Measurements from ENCODE around the gene ZNF804A. TPM values are rescaled to one million over a fixed set of nuclear protein-coding genes. Genes with fewer than 3 reads are reported as not detected.
"Not testable (repeated sequence)": the region's sequence is repeated elsewhere in the genome, so short reads cannot be mapped to it uniquely, and the experiment has no call there.

Gene ZNF804A
- polyA plus RNA-seq, 1 donor, result 2.1 TPM

DNA sequence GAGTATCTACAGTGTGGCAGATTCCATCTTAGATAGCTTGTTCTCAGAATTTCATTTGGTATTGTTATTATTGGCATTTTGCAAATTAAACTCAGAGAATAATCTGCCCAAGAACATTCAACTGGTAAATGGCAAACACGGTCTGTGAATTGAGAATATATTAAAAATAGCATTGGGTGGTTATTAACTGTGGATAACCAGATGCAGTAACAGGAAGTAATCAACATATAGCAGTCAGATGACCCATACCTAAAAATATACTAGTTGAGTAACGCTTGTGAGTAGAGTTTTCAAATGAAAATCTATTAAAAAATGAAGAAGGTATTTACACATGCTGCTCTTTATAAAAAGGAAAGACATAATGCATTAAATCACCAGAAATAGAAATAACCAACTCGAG lies 129.5 kb downstream of the ZNF804A start:
- no peak for DNase-seq

- no peak for DNase-seq
Measured at GRCh38 chr2:184728411-184728810, 130.1 kb downstream of the ZNF804A start.

- DNase-seq, result no peak
Measured at GRCh38 chr2:184729581-184729980, 131.3 kb downstream of the ZNF804A start.

DNA sequence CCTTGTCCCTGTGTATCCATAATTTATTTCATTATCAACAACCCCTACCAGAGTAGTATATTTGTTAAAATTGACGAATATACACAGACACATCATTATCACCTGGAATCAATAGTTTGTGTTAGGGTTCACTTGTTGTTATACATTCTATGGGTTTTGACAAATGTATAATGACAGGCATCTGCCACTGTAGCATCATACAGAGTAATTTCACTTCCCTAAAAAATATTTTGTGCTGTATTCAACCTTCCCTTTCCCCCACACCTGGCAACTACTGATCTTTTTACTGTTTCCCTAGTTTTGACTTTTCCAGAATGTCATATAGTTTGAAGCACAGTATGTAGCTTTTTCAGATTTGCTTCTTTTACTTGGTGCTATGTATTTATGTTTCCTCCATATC lies 132.0 kb downstream of the ZNF804A start:
- no peak for DNase-seq

- DNase-seq, result no peak
Measured at GRCh38 chr2:184734338-184734737, 136.0 kb downstream of the ZNF804A start.

GRCh38 chr2:184735611-184736010 lies 137.3 kb downstream of the ZNF804A start:
- DNase-seq, result no peak

GRCh38 chr2:184743096-184743495 lies 144.8 kb downstream of the ZNF804A start:
- no peak for DNase-seq

DNA sequence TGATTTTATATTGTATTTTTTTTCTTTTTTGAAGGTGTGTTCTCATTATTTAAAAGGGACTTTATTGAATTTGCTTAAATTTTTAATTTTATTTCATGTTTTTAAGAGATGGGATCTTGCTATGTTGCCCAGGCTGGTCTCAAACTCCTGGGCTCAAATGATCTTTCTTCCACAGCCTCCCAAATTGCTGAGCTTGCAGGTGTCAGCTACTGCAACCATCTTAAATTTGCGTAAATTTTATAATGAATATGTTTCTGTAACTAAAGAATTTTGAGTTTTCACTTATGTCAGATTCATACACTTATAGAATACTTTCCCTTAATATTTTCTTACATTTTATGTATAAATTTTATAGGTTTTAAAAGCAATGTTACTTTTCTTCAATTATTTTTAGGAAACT lies 157.8 kb downstream of the ZNF804A start:
- DNase-seq, result no peak

DNA sequence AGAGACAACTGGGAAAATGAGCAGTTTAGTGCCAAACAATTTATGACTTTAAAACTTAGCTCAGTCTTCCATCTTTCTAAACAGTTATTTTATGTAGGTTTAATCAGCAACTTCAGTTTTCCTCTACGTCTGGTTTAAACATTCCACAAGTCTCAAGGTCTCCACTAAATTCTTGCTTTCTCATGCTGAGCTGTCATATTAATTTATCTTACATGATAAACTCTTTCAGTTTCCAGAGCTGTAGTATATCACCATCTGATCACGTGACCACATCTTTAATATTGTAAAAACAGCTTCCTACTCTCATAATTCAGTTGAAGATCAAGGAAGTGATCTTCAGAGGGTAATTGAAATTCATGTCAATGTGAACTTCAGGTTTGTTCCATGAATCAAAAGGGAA lies 158.6 kb downstream of the ZNF804A start:
- no peak for DNase-seq

GRCh38 chr2:184759557-184760255 lies 161.4 kb downstream of the ZNF804A start:
- DNase-seq, result not testable (repeated sequence)

DNA sequence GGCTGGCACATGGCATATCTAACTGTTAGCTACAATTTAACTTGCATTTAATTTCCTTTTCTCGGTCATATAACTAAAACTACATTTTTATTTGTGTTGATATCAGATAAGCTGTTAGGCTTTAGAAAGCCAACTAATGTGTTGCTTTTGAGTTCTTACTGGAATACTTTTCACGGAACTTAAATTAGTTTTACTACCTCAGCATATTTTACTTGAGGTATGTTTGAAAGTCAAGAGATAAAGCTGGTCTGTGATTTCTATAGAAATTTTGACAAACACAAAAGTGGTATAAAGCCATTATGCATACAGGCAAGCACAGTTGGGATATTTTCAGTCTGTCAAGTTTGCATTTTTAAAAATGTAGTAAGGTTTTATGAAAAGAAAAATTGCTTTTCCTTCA lies 162.6 kb downstream of the ZNF804A start:
- DNase-seq, result no peak

DNA sequence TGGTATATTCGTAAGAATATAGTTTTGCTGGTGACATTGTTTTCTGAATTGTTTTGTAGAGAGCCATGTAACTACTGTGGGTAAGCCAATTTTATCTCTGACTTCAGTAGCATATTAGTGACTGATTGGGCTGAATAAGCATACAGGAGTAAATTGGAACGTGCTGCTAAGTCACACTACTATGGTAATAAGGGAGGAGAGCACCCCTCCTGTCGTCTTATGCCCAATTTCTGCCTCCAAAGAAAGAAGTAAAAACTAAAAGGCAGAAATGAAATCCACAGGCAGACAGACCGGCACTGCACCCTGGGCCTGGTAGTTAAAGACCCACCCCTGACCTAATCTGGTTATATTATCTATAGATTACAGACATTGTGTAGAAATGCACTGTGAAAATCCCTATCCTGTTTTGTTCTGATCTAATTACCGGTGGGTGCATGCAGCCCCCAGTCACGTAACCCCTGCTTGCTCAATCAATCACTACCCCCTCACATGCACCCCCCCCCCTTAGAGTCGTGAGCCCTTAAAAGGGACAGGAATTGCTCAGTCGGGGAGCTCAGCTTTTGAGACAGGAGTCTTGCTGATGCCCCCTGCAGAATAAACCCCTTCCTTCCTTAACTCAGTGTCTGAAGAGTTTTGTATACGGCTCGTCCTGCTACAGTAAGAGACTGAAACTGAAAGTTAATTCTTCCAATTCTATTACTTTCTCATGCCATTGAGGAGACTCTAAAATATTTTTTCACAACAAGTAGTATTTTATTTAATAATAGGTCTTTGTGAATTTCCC lies 167.0 kb downstream of the ZNF804A start:
- no peak for DNase-seq

GRCh38 chr2:184767059-184767458 lies 168.7 kb downstream of the ZNF804A start:
- DNase-seq, result no peak

DNA sequence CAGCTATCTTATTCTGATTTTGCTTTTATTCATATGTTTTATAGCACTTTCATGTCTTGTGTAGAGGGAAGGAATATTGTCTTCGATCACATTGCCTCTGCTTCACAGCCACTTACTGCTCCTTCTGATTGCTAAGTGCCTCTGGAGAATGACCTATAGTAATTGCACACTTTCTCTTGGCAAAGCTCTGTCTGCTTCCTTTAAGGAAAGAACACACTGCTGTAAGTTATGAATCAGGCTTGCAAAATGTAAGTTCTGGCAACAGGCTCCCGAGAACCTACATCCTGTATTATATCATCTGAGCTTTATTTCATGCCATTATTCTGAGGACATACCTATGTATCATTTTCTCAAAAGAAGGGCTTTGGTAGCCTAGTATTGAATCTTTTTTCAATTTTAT lies 170.7 kb downstream of the ZNF804A start:
- no peak for DNase-seq

- no peak for DNase-seq
Measured at GRCh38 chr2:184769686-184770085, 171.4 kb downstream of the ZNF804A start.

DNA sequence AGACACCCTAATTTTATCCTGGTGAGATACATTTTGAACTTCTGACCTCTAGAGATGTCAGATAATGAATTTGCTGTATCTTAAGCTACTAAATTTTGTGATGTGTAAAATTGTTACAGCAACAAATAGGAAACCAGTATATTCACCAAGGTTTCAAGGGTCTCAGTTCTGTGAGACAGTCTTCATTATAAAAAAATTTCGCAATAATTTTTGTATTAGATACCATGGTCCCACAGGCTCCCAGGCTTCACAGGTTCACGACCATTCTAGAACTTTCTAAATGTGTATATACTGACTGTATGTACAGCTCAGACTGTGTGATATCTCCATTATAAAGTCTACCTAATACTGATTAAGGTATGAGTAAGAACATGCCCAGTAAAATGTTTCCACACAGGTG lies 181.4 kb downstream of the ZNF804A start:
- no peak for DNase-seq

GRCh38 chr2:184780384-184780783 lies 182.1 kb downstream of the ZNF804A start:
- DNase-seq, result no peak

DNA sequence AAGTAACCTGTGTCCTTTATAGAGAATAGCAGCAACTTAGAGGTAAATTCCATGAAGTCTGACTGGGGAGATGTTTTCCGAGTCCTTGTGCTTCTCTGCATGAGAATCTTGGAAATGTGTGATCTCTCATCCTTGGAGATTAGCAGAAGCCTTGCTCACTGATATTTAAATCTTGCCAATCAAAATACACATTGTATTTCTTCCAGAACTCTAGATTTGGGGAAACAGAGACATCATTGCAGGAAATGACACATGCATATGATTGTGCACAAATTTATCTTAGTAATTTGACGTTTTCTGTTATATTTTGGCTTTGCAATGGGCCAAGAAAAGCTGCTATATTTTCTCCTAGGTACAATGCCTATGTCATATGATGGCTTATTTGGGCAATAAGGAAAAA lies 182.6 kb downstream of the ZNF804A start:
- no peak for DNase-seq

- DNase-seq, result no peak
Measured at GRCh38 chr2:184783576-184783975, 185.2 kb downstream of the ZNF804A start.

- DNase-seq, result no peak
Measured at GRCh38 chr2:184793176-184793575, 194.8 kb downstream of the ZNF804A start.

DNA sequence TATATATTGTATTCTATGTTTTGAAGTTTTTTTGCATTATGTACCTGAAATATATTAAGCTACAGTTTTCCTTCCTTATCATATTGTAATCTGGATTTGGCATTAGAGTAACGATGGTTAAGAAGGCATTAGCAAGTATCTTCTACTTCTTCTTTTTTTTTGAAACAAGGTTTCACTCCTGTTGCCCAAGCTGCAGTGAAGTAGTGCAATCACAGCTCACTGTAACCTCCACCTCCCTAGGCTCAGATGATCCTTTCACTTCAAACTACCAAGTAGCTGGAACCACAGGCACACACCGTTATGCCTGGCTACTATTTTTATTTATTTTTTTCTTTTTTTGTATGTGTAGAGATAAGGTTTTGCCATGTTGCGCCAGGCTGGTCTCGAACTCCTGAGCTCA lies 201.1 kb downstream of the ZNF804A start:
- DNase-seq, result no peak

GRCh38 chr2:184814421-184814820 lies 216.1 kb downstream of the ZNF804A start:
- no peak for DNase-seq

GRCh38 chr2:184815824-184816223 lies 217.5 kb downstream of the ZNF804A start:
- no peak for DNase-seq

GRCh38 chr2:184824597-184824996 lies 226.3 kb downstream of the ZNF804A start:
- no peak for DNase-seq

Data from left kidney (tissue), 2 donors.